ENCODE measurements around the gene P2RY2. TPM values are rescaled to one million over a fixed set of nuclear protein-coding genes. Genes with fewer than 3 reads are reported as not detected.

Gene P2RY2
- total RNA-seq, 1 donor from 2014 or later: 6.5 TPM

GRCh38 chr11:73283276-73284000, 65.4 kb downstream of the P2RY2 start:
- no peak for ATAC-seq
- no peaks in the 10 kb centered on the region for H3K9me3 ChIP-seq

GRCh38 chr11:73284106-73284505, 66.0 kb downstream of the P2RY2 start:
- Histone ChIP-seq H3K27me3 (ENCODE audit: low read depth) (no peaks in the 10 kb centered on the region), H3K27ac (no peak overlapping the region), H3K4me1 (peaks cover 39% of the 10 kb centered on the region), H3K36me3 (no peaks in the 10 kb centered on the region), H3K4me3 (no peak overlapping the region), H3K9me3 (no peaks in the 10 kb centered on the region)
- intact Hi-C loops (cut with DNase I): no loop called here
- TF ChIP-seq CTCF (IDR thresholded peaks at IDR 0.05): no peak
- DNase-seq (no peak), ATAC-seq (no peak)

More at GRCh38 chr11:73283276-73284000, 65.4 kb downstream of the P2RY2 start:
- intact Hi-C loops (cut with DNase I): no loop called here
- TF ChIP-seq CTCF (IDR thresholded peaks at IDR 0.05): no peak
- H3K4me3 ChIP-seq: no peak overlapping the region
- DNase-seq: no peak
- H3K27me3 ChIP-seq (ENCODE audit: low read depth): no peaks in the 10 kb centered on the region
- H3K36me3 ChIP-seq: no peaks in the 10 kb centered on the region
- peaks cover 32% of the 10 kb centered on the region for H3K4me1 ChIP-seq
- H3K27ac ChIP-seq: no peak overlapping the region

- Histone ChIP-seq H3K4me3 (no peak overlapping the region), H3K27me3 (ENCODE audit: low read depth) (no peaks in the 10 kb centered on the region), H3K36me3 (no peaks in the 10 kb centered on the region), H3K4me1 (peaks cover 47% of the 10 kb centered on the region), H3K27ac (no peak overlapping the region), H3K9me3 (no peaks in the 10 kb centered on the region)
- TF ChIP-seq CTCF (IDR thresholded peaks at IDR 0.05): no peak
- intact Hi-C loops (cut with DNase I): no loop called here
- no peak for ATAC-seq
- DNase-seq: no peak
These were observed 67.6 kb downstream of the P2RY2 start for GRCh38 chr11:73285721-73286120.

Other genes with a start within 250 kb of the P2RY2 start
- gene FCHSD2, start 76.0 kb upstream of the P2RY2 start, total RNA-seq: 59.0 TPM
- 3.6 TPM for gene P2RY6, start 54.1 kb downstream of the P2RY2 start, total RNA-seq
- 56.5 TPM for gene ARHGEF17, start 90.0 kb downstream of the P2RY2 start, total RNA-seq
- 15.4 TPM for gene RELT, start 158.1 kb downstream of the P2RY2 start, total RNA-seq

Measured in lower lobe of right lung (tissue), 2 donors.